GM21381 (cell line): ENCODE measurements around the gene KCTD19.
"Not testable (repeated sequence)": the region's sequence is repeated elsewhere in the genome, so short reads cannot be mapped to it uniquely, and the experiment has no call there.

ENCODE experiments used
- ATAC-seq: cut with Tn5 transposase; IDR thresholded peaks from one replicate; pipeline ENCODE4 v1.9.1; 2021; ENCODE audit warnings: mild to moderate bottlenecking, moderate library complexity; ENCODE audit not compliant: unreplicated experiment

Gene KCTD19

GRCh38 chr16:67326472-67327309 is at the start of gene KCTD19, which contains the start of gene LRRC36:
Gene KCTD19, minus strand, starts transcription at chr16:67326741. Its CDS starts 34 bp downstream, at chr16:67326707.
Gene LRRC36, plus strand, starts transcription at chr16:67326815. Its CDS starts 48 bp downstream, at chr16:67326863.
- ATAC-seq = no peak

- ATAC-seq = not testable (repeated sequence)
These were observed 49.5 kb upstream of the KCTD19 start for GRCh38 chr16:67376012-67376411.

GRCh38 chr16:67372664-67373063 is 46.1 kb upstream of the KCTD19 start:
- ATAC-seq = no peak

- no peak for ATAC-seq
These were observed 44.1 kb upstream of the KCTD19 start for GRCh38 chr16:67370661-67371060.

- ATAC-seq = no peak
These were observed 38.2 kb upstream of the KCTD19 start for GRCh38 chr16:67364600-67365235.

GRCh38 chr16:67361038-67361437 is 34.5 kb upstream of the KCTD19 start:
- no peak for ATAC-seq

GRCh38 chr16:67359540-67360269 is 33.2 kb upstream of the KCTD19 start:
- ATAC-seq = not testable (repeated sequence)

GRCh38 chr16:67357561-67357960 is 31.0 kb upstream of the KCTD19 start:
- ATAC-seq = no peak

GRCh38 chr16:67356396-67356795 is 29.9 kb upstream of the KCTD19 start:
- ATAC-seq = no peak

GRCh38 chr16:67352463-67352862 is 25.9 kb upstream of the KCTD19 start:
- not testable (repeated sequence) for ATAC-seq

- no peak for ATAC-seq
These were observed 23.8 kb upstream of the KCTD19 start for GRCh38 chr16:67350324-67350723.

- no peak for ATAC-seq
These were observed 22.6 kb upstream of the KCTD19 start for GRCh38 chr16:67349172-67349571.

- ATAC-seq = no peak
These were observed 19.8 kb upstream of the KCTD19 start for GRCh38 chr16:67346341-67346740.

- no peak for ATAC-seq
These were observed 18.9 kb upstream of the KCTD19 start for GRCh38 chr16:67345401-67345800.

- ATAC-seq = no peak
These were observed 16.1 kb upstream of the KCTD19 start for GRCh38 chr16:67342616-67343015.

GRCh38 chr16:67341250-67341649 is 14.7 kb upstream of the KCTD19 start:
- ATAC-seq = no peak

GRCh38 chr16:67339453-67339852 is 12.9 kb upstream of the KCTD19 start:
- ATAC-seq = no peak

GRCh38 chr16:67336648-67337047 is 10.1 kb upstream of the KCTD19 start:
- no peak for ATAC-seq

GRCh38 chr16:67336116-67336515 is 9.6 kb upstream of the KCTD19 start:
- no peak for ATAC-seq

- no peak for ATAC-seq
These were observed 6.8 kb upstream of the KCTD19 start for GRCh38 chr16:67333315-67333714.

GRCh38 chr16:67329901-67330300 is 3.4 kb upstream of the KCTD19 start:
- no peak for ATAC-seq
